H1 (cell line): ENCODE measurements around the gene CPTP. TPM values are rescaled to one million over a fixed set of nuclear protein-coding genes. Genes with fewer than 3 reads are reported as not detected.

ENCODE experiments used
- CTCF ChIA-PET: fragments of 300-600 bp; sonication (Branson Sonifier 250); formaldehyde crosslinking; loops from one replicate; lab custom pipeline; 2021; ENCODE audit not compliant: partially characterized antibody; lab: Charles Lee
- POLR2A ChIA-PET: fragments of 300-600 bp; sonication (Branson Sonifier 250); formaldehyde crosslinking; loops from one replicate; lab custom pipeline; 2021; ENCODE audit warnings: inconsistent platforms; ENCODE audit not compliant: partially characterized antibody; lab: Charles Lee
- DNase-seq, 2 experiments: peaks; one replicate each; pipeline versions ENCODE4 v3.0.0 to v3.0.0-alpha.2; 2010 to 2022; ENCODE audit warnings: low spot score in 2 of 2, low read depth in 1 of 2, mixed read lengths in 1 of 2
- FAIRE-seq: peaks from 2 replicates; lab custom pipeline; 2011; peaks lifted over from hg19 to GRCh38; lab: Jason Lieb, UNC
- H2AFZ ChIP-seq: 2 replicates; pipeline ENCODE4 v1.8.1; 2012; ENCODE audit warnings: low read length, inconsistent platforms
- H2AK5ac ChIP-seq: 2 replicates; pipeline ENCODE4 v1.6.1; 2013; ENCODE audit warnings: low read depth, low read length
- H2BK120ac ChIP-seq: replicated peaks from 2 replicates; pipeline ENCODE3; 2013; ENCODE audit warnings: low read depth, low read length, inconsistent platforms
- H2BK12ac ChIP-seq: 2 replicates; pipeline ENCODE4 v1.6.1; 2013; ENCODE audit warnings: low read depth, low read length
- H2BK15ac ChIP-seq: 2 replicates; pipeline ENCODE4 v1.6.1; 2013; ENCODE audit warnings: low read length
- H2BK20ac ChIP-seq: 2 replicates; pipeline ENCODE4 v1.6.1; 2013; ENCODE audit warnings: low read length
- H2BK5ac ChIP-seq: 2 replicates; pipeline ENCODE4 v1.6.1; 2013; ENCODE audit warnings: low read depth, low read length
- H3K14ac ChIP-seq: 2 replicates; pipeline ENCODE4 v1.6.1; 2013; ENCODE audit warnings: inconsistent platforms; ENCODE audit not compliant: insufficient read length
- H3K18ac ChIP-seq: 2 replicates; pipeline ENCODE4 v1.6.1; 2013; ENCODE audit warnings: low read length; ENCODE audit errors: extremely low read depth
- H3K23ac ChIP-seq: 2 replicates; pipeline ENCODE4 v1.6.1; 2013; ENCODE audit warnings: inconsistent platforms; ENCODE audit not compliant: insufficient read length
- H3K23me2 ChIP-seq: 2 replicates; pipeline ENCODE4 v1.6.1; 2013; ENCODE audit warnings: low read depth, low read length
- H3K27ac ChIP-seq: 2 replicates; pipeline ENCODE4 v1.6.1; 2011; ENCODE audit warnings: low read depth, low read length, inconsistent platforms
- H3K27me3 ChIP-seq, 4 experiments: replicated peaks in 1 of 4; 1 replicate in 1 of 4; 2 replicates in 3 of 4; pipeline versions ENCODE4 v1.6.1 to v1.8.1; 2011 to 2013; ENCODE audit warnings: low read length in 3 of 4, mild to moderate bottlenecking in 3 of 4, inconsistent platforms in 2 of 4, mixed read lengths in 2 of 4, moderate library complexity in 1 of 4; ENCODE audit not compliant: control insufficient read depth in 3 of 4, insufficient read depth in 3 of 4; ENCODE audit errors: extremely low read depth in 1 of 4
- H3K36me3 ChIP-seq, 4 experiments: 2 replicates each; pipeline versions ENCODE4 v1.6.1 to v1.8.1; 2011 to 2013; ENCODE audit warnings: mild to moderate bottlenecking in 4 of 4, low read length in 3 of 4, moderate library complexity in 2 of 4, control low read depth in 1 of 4, inconsistent platforms in 1 of 4; ENCODE audit not compliant: insufficient read depth in 4 of 4, control insufficient read depth in 2 of 4
- H3K4ac ChIP-seq: replicated peaks from 2 replicates; pipeline ENCODE3; 2013; ENCODE audit warnings: low read length, low read depth, mixed read lengths, inconsistent platforms; ENCODE audit not compliant: insufficient read length
- H3K4me1 ChIP-seq, 4 experiments: replicated peaks in 1 of 4; 1 replicate in 1 of 4; 2 replicates in 3 of 4; pipeline versions ENCODE4 v1.6.1 to v1.8.1; 2011 to 2013; ENCODE audit warnings: low read length in 3 of 4, inconsistent platforms in 2 of 4, mixed read lengths in 1 of 4; ENCODE audit not compliant: insufficient read depth in 4 of 4, control insufficient read depth in 3 of 4
- H3K4me2 ChIP-seq, 2 experiments: 2 replicates each; pipeline versions ENCODE4 v1.6.1 to v1.8.1; 2011 to 2013; ENCODE audit warnings: low read depth in 2 of 2, low read length in 2 of 2, control low read depth in 1 of 2, inconsistent platforms in 1 of 2, mild to moderate bottlenecking in 1 of 2; ENCODE audit not compliant: insufficient read depth in 1 of 2
- H3K4me3 ChIP-seq, 4 experiments: fragments of 200-600, 300-600 bp in 1 of 4; sonication (generic), shearing (Covaris generic), sonication (Bioruptor Twin) in 1 of 4; 2 replicates each; pipeline versions ENCODE4 v1.5.1 to v1.8.1; 2011 to 2016; ENCODE audit warnings: low read length in 4 of 4, low read depth in 3 of 4, control low read depth in 2 of 4, inconsistent platforms in 2 of 4, mild to moderate bottlenecking in 2 of 4, mixed read lengths in 1 of 4, moderate library complexity in 1 of 4; ENCODE audit not compliant: insufficient read depth in 2 of 4; ENCODE audit errors: extremely low read depth in 1 of 4
- H3K56ac ChIP-seq: replicated peaks from 2 replicates; pipeline ENCODE3; 2013; ENCODE audit warnings: low read depth, mild to moderate bottlenecking, mixed read lengths, low read length, inconsistent platforms; ENCODE audit not compliant: insufficient read length
- H3K79me1 ChIP-seq: 2 replicates; pipeline ENCODE4 v1.6.1; 2013; ENCODE audit warnings: low read depth, low read length, control low read depth
- H3K79me2 ChIP-seq, 2 experiments: 2 replicates each; pipeline versions ENCODE4 v1.6.1 to v1.8.1; 2012 to 2013; ENCODE audit warnings: low read length in 2 of 2, mild to moderate bottlenecking in 2 of 2, inconsistent platforms in 1 of 2; ENCODE audit not compliant: insufficient read depth in 2 of 2, control insufficient read depth in 1 of 2
- H3K9ac ChIP-seq, 4 experiments: replicated peaks in 1 of 4; 1 replicate in 1 of 4; 2 replicates in 3 of 4; pipeline versions ENCODE4 v1.6.1 to v1.8.1; 2011 to 2013; ENCODE audit warnings: low read depth in 3 of 4, low read length in 3 of 4, control low read depth in 2 of 4, mild to moderate bottlenecking in 2 of 4, moderate library complexity in 2 of 4, inconsistent platforms in 1 of 4; ENCODE audit errors: extremely low read depth in 1 of 4
- H3K9me3 ChIP-seq, 2 experiments: 2 replicates each; pipeline versions ENCODE4 v1.6.1 to v1.8.1; 2012 to 2013; ENCODE audit warnings: mild to moderate bottlenecking in 2 of 2, moderate library complexity in 2 of 2, control low read depth in 1 of 2, inconsistent platforms in 1 of 2, low read depth in 1 of 2, low read length in 1 of 2, mixed read lengths in 1 of 2; ENCODE audit not compliant: insufficient read depth in 2 of 2
- H4K20me1 ChIP-seq, 2 experiments: replicated peaks in 1 of 2; 2 replicates each; pipeline versions ENCODE3 to v1.8.1; 2011 to 2013; ENCODE audit warnings: inconsistent platforms in 2 of 2, low read length in 2 of 2, mild to moderate bottlenecking in 1 of 2; ENCODE audit not compliant: insufficient read depth in 2 of 2, control insufficient read depth in 1 of 2
- H4K5ac ChIP-seq: 2 replicates; pipeline ENCODE4 v1.6.1; 2013; ENCODE audit warnings: low read length, low read depth, mixed read lengths, inconsistent platforms; ENCODE audit not compliant: insufficient read length
- H4K8ac ChIP-seq: 2 replicates; pipeline ENCODE4 v1.8.0; 2013; ENCODE audit warnings: mild to moderate bottlenecking, moderate library complexity, low read length, inconsistent platforms; ENCODE audit not compliant: insufficient read depth; ENCODE audit errors: extremely low read depth
- H4K91ac ChIP-seq: replicated peaks from 2 replicates; pipeline ENCODE3; 2013; ENCODE audit warnings: low read length, mixed read lengths, inconsistent platforms; ENCODE audit not compliant: insufficient read length
- ATF2 ChIP-seq: IDR thresholded peaks from 2 replicates; pipeline ENCODE4 v1.6.1; 2012; ENCODE audit warnings: low read length, inconsistent platforms
- CTCF ChIP-seq, 3 experiments: IDR thresholded peaks; 1 replicate in 2 of 3; 2 replicates in 1 of 3; pipeline versions ENCODE4 v1.5.1 to v1.6.1; 2011; ENCODE audit warnings: low read length in 3 of 3, mild to moderate bottlenecking in 3 of 3, inconsistent platforms in 2 of 3, low read depth in 1 of 3, moderate library complexity in 1 of 3; ENCODE audit not compliant: insufficient read depth in 1 of 3; ENCODE audit errors: control extremely low read depth in 1 of 3
- GABPA ChIP-seq: IDR thresholded peaks from 2 replicates; pipeline ENCODE4 v1.6.1; 2011; ENCODE audit warnings: mild to moderate bottlenecking, low read length, moderate library complexity, borderline replicate concordance; ENCODE audit not compliant: insufficient read depth
- KDM4A ChIP-seq: IDR thresholded peaks from one replicate; pipeline ENCODE4 v1.7.1; 2012; ENCODE audit warnings: low read depth, mild to moderate bottlenecking, moderate library complexity, low read length, inconsistent platforms; ENCODE audit not compliant: severe bottlenecking
- RAD21 ChIP-seq, 2 experiments: IDR thresholded peaks in 1 of 2; conservative IDR thresholded peaks in 1 of 2; 2 replicates each; pipeline ENCODE4 v1.6.1; 2011; ENCODE audit warnings: low read depth in 2 of 2, low read length in 2 of 2, improper control_type of control experiment in 1 of 2, inconsistent platforms in 1 of 2, mild to moderate bottlenecking in 1 of 2, moderate library complexity in 1 of 2
- YY1 ChIP-seq: IDR thresholded peaks from 2 replicates; pipeline ENCODE4 v1.6.1; 2011; ENCODE audit warnings: low read depth, mild to moderate bottlenecking, low read length
- WGBS, 2 experiments: shearing (Covaris generic) in 1 of 2; methylation state at CpG; one replicate each; pipeline versions ENCODE4 v1.1.6 to v1.1.7; 2013 to 2015; ENCODE audit warnings: low lambda C conversion rate in 2 of 2, mixed read lengths in 2 of 2, inconsistent platforms in 1 of 2, low coverage in 1 of 2, missing lambda C conversion rate in 1 of 2; ENCODE audit not compliant: insufficient replicate concordance in 2 of 2, insufficient coverage in 1 of 2, insufficient read length in 1 of 2; ENCODE audit errors: extremely low coverage in 1 of 2, missing lambda C conversion rate in 1 of 2; 5-methylcytosine and 5-hydroxymethylcytosine counted together
- polyA plus RNA-seq, 7 experiments: library from polyadenylated mRNA; depleted of rRNA in 3 of 7; stranded (reverse) in 5 of 7; unstranded in 2 of 7; fragments of >200 nt in 5 of 7; fragments of 200-250 nt in 2 of 7; gene quantifications; 1 replicate in 5 of 7; 2 replicates in 1 of 7; 4 replicates in 1 of 7; pipeline versions ENCODE4 v1.2.1 to v1.2.3, GENCODE V29; 2011 to 2013; ENCODE audit warnings: missing spikeins in 2 of 7, mixed read lengths in 2 of 7
- total RNA-seq: library from RNA; stranded (reverse); fragmentation: NEBNext Ultra II Directional; extraction: Animal tissue kit (Norgen Biotek cat#: 25700); gene quantifications from 2 replicates; pipeline ENCODE4 v1.2.1, GENCODE V29; 2021

CPTP gene
- total and polyA plus RNA-seq, 2 of the 8 experiments (the other 6 are each of a cell fraction or from before 2014, with no cell fraction given) = 8.1 to 10.6 TPM

DNA sequence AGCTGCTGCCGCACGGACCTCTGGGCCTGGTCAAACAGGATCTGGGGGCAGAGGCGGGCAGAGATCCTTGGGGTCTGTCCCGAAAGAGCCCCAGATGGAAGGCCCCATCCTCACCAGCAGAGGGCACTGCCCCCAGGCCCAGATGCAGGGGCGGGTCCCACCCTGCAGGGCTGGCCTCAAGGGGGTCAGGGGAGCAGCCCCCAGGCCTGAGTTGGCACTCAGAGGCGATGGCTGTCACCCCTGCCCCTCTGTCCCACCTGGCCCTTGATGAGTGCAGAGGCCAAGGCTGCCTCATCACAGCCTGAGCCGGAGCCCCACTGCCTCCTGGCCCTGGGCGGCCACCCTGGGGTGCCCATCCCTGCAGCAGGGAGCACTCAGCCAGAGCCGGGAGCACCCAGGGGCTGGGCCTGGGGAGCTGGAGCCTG lies 22.6 kb upstream of the CPTP start:
- peak overlapping the region in 2 of 4 experiments; percentile 3 to 8; a peak in 1 of 7 replicates for H3K9ac ChIP-seq
- H3K79me1 ChIP-seq = peaks cover 4% of the 10 kb centered on the region; the same call in 1 of the 2 replicates
- no peak overlapping the region for H2BK12ac ChIP-seq
- no peak overlapping the region; the same call in 1 of the 2 replicates for H2AK5ac ChIP-seq
- H3K23me2 ChIP-seq = peaks cover 3% of the 10 kb centered on the region; the same call in 1 of the 2 replicates
- no peak overlapping the region for H4K91ac ChIP-seq
- H3K4me2 ChIP-seq = no peak overlapping the region
- FAIRE-seq = no peak
- H2BK120ac ChIP-seq = no peak overlapping the region
- peaks cover 0 to 6% of the 10 kb centered on the region in 2 experiments; a peak in 1 of 4 replicates for H3K79me2 ChIP-seq
- WGBS, 2 experiments = 86% methylated on average over 7 of the region's 9 CpGs; no CpG with 5 or more reads in 1 of the 2 experiments
- peak in 1 of 2 experiments; percentile 75 for DNase-seq
- H3K23ac ChIP-seq = no peak overlapping the region
- no peak overlapping the region for H3K4ac ChIP-seq
- H3K14ac ChIP-seq = no peak overlapping the region
- H2BK15ac ChIP-seq = no peak overlapping the region
- H3K56ac ChIP-seq = no peak overlapping the region
- no peak overlapping the region for H3K27ac ChIP-seq
- TF ChIP-seq YY1 (0 out of 2 replicates have a peak, but pooled peaks have one; percentile 39), KDM4A (no peak), RAD21 (IDR thresholded peaks at IDR 0.05 in 1 of 2, conservative IDR thresholded peaks at IDR 0.05 in 1 of 2; ENCODE audit: low read depth in 2 of 2, low read length in 2 of 2) (peak; percentile 20 to 35; a peak in 1 of 4 replicates), CTCF (IDR thresholded peaks at IDR 0.05; ENCODE audit: control extremely low read depth in 1 of 3, insufficient read depth in 1 of 3, low read depth in 1 of 3, low read length in 3 of 3) (peak in 2 of 3 experiments; percentile 78 to 79; a peak in 3 of 4 replicates), GABPA (peak; percentile 73; the same call in 1 of the 2 replicates), ATF2 (no peak)
- peaks cover 5 to 21% of the 10 kb centered on the region in 2 experiments for H4K20me1 ChIP-seq
- peaks cover 0 to 30% (median 22%) of the 10 kb centered on the region in 4 experiments; a peak in 6 of 7 replicates for H3K4me1 ChIP-seq
- H2BK20ac ChIP-seq = no peak overlapping the region
- CTCF ChIA-PET = interaction anchor here (0.5 to 2.7 kb wide), 7 partner anchors 7 to 308 kb away, joined by 3 to 13 read pairs (median 3); no protein-coding TSS in a partner anchor
- peaks cover 0 to 2% (median under 1%) of the 10 kb centered on the region in 4 experiments; a peak in 1 of 7 replicates for H3K27me3 ChIP-seq
- no peak overlapping the region for H3K4me3 ChIP-seq
- H3K18ac ChIP-seq = no peak overlapping the region
- no peak overlapping the region for H4K5ac ChIP-seq
- H2AFZ ChIP-seq = no peak overlapping the region
- H3K9me3 ChIP-seq = no peaks in the 10 kb centered on the region
- POLR2A ChIA-PET = interaction anchor here (1.0 to 2.9 kb wide), 4 partner anchors 10 to 73 kb away, joined by 3 to 11 read pairs (median 4); partner anchors contain the start of gene AURKAIP1
- peaks cover 0 to 4% (median 0%) of the 10 kb centered on the region in 4 experiments; a peak in 1 of 8 replicates for H3K36me3 ChIP-seq
- peak overlapping the region; percentile 71 for H4K8ac ChIP-seq
- H2BK5ac ChIP-seq = no peak overlapping the region
